Spleen (tissue), 10 donors: ENCODE measurements around the gene ST6GAL1. TPM values are rescaled to one million over a fixed set of nuclear protein-coding genes. Genes with fewer than 3 reads are reported as not detected.

Experiments
- polyA plus RNA-seq, 3 donors: library from polyadenylated mRNA; stranded (reverse); fragments of 200-250 nt; gene quantifications; one replicate each; pipeline ENCODE4 v1.2.1, GENCODE V29; 2013
- total RNA-seq, 7 donors: library from RNA; depleted of rRNA in 3 of 7; stranded (reverse); fragments of >200 nt in 3 of 7; fragmentation: NEBNext Ultra II Directional in 4 of 7; extraction: Animal tissue kit (Norgen Biotek cat#: 25700) in 4 of 7; gene quantifications; one replicate each; pipeline versions ENCODE4 v1.1.0 to v1.2.1, GENCODE V29; 2016 to 2021
- donor health status: healthy with polysubstance abuse.
- donor health status: DM: no; HTN: no; CAD: no; lungs with moderate emphysema.
- donor health status: DM: no; HTN: no; CAD: no.
- donor health status: Bipolar disorder and iron deficiency.
- donor health status: healthy.
- donor health status: DM: no; HTN: no; CAD: no.
- donor health status: DM: yes; HTN: yes; CAD: no.

The ST6GAL1 gene
- total and polyA plus RNA-seq, 10 donors, result 46.7 to 247 (median 187) TPM

Other genes with a start within 250 kb of the ST6GAL1 start
- gene KNG1, start 213.2 kb upstream of the ST6GAL1 start, total RNA-seq, result under 1 TPM in 1 of 7 donors, not detected in 6; 0.36 TPM
- gene KNG1, start 213.2 kb upstream of the ST6GAL1 start, polyA plus RNA-seq, result not detected
- 100 to 1,000 TPM; 255 to 512 (median 355) TPM for gene EIF4A2, start 146.9 kb upstream of the ST6GAL1 start, total RNA-seq
- gene EIF4A2, start 146.9 kb upstream of the ST6GAL1 start, polyA plus RNA-seq, result 100 to 1,000 TPM; 354 to 397 (median 381) TPM
- gene RFC4, start 124.0 kb upstream of the ST6GAL1 start, total RNA-seq, result 10 to 100 TPM; 14.4 to 22.0 (median 18.3) TPM
- gene RFC4, start 124.0 kb upstream of the ST6GAL1 start, polyA plus RNA-seq, result 10 to 100 TPM; 17.5 to 27.2 (median 23.9) TPM
- under 1 TPM in 1 of 7 donors, not detected in 6; 0.17 TPM for gene ADIPOQ, start 87.8 kb upstream of the ST6GAL1 start, total RNA-seq
- under 1 TPM in 2 of 3 donors, not detected in 1; 0.11 to 0.12 TPM for gene ADIPOQ, start 87.8 kb upstream of the ST6GAL1 start, polyA plus RNA-seq
- gene RPL39L, start 209.0 kb downstream of the ST6GAL1 start, total RNA-seq, result 1 to 10 TPM; 1.9 to 4.9 (median 3.8) TPM
- 10 to 100 TPM in 2 of 3 donors, 1 to 10 TPM in 1; 5.6 to 10.9 (median 10.5) TPM for gene RPL39L, start 209.0 kb downstream of the ST6GAL1 start, polyA plus RNA-seq